Frontal cortex (tissue), 4 donors: Measurements from ENCODE around the gene SMIM43. TPM values are rescaled to one million over a fixed set of nuclear protein-coding genes. Genes with fewer than 3 reads are reported as not detected.
A peak's percentile ranks its signal among the peaks of the same experiment; 100 is the strongest.

ENCODE experiments used
- DNase-seq, 2 donors: peaks; one replicate each; pipeline ENCODE4 v3.0.0; 2012; ENCODE audit warnings: low spot score in 2 of 2
- FAIRE-seq: peaks from 2 replicates; lab custom pipeline; 2012; peaks lifted over from hg19 to GRCh38; lab: Jason Lieb, UNC
- total RNA-seq: library from RNA; depleted of rRNA; stranded (reverse); fragments of >200 nt; gene quantifications from one replicate; pipeline ENCODE4 v1.2.3, GENCODE V29; 2014
- donor health status: control.
- donor health status: control.
- donor health status: control.

The SMIM43 gene
- 4.5 TPM for total RNA-seq

- FAIRE-seq (no peak), DNase-seq (peak in 1 of 2 donors; percentile 19)
Observed at GRCh38 chr4:121764702-121765367, at the start of gene SMIM43. Gene SMIM43 (minus strand): TSS chr4:121765164. CDS start chr4:121765105, 59 bp downstream.

DNA sequence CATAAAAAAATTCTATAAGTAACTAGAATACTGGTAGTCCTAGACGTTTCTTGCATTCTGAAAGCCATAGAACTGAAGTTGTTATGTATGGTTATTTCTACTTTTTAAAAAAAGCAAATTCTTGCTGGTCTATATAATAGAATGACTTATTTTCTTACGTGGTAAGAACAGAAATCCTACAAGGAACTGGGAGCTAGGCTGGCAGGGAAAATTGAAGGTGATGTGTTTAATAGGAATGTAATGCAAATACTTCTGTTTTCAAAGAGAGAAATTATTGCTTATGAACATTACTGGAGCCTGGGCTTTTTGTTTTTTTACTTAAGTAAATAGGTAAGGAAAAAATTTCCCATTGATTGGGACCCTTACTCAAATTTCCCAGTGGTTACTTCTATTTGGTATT, 49.8 kb upstream of the SMIM43 start:
- FAIRE-seq = no peak
- no peak for DNase-seq

DNA sequence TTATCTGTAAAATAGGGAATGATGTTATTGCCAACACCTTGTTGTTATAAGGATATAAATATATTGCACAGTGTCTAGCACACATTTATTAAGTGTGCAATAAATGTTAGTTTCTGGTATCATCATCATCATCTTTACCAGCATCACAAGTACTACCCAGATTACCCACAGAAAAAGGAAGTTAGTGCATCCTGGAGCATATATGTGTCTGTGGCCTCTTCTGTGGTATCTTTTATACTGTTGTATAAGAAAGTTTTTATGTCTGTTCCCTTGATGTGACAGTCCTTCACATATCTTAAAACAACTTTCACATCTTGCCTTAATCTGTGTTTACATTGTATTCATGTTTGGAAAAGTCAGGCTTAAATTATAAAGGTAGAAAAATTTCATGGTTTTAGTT, 46.2 kb upstream of the SMIM43 start:
- FAIRE-seq (no peak), DNase-seq (no peak)

GRCh38 chr4:121806411-121806810, 41.4 kb upstream of the SMIM43 start:
- DNase-seq (no peak), FAIRE-seq (no peak)

GRCh38 chr4:121801715-121802075, 36.7 kb upstream of the SMIM43 start:
- DNase-seq = no peak
- no peak for FAIRE-seq

DNA sequence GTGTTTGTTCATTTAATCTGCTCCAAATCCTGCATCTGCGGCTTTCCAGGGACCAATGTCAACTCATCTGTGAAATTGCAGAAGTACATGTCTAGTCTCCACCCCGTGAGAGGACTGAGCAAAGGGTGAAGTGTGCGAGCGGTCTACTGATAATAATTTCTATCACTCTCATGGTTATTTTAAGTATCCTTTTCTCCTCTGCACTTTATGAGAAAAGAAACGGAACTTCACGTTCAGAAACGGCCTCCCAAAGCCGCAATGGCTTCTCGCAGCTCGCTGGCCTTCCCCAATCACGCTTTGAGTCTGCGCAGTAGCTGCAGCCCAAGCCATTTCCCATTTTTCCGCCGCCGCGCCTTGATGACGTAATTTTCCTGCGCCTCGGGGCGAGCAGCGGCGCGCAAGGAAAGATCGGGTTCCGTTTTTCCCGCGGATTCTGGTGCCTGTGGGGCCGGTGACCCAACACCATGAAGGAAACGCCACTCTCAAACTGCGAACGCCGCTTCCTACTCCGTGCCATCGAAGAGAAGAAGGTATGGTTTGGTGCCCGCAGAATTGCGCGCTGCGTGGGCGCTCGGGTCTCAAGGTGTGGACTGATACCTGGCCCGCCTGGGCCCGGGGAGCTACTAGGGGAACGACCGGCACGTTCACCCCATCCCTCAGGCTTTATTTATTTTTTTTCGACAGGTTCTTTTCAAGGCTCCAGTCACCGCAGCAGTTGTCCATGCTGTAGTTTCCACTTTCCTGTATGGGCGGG, 36.2 kb upstream of the SMIM43 start, which contains the start of gene EXOSC9:
Gene EXOSC9, plus strand, starts transcription at position 363 of the 754 bp plus-strand sequence. Its CDS starts 102 bp downstream, at position 465.
- FAIRE-seq (no peak), DNase-seq (peak; percentile 48 to 69)

- DNase-seq = no peak
- no peak for FAIRE-seq
Observed at GRCh38 chr4:121800638-121800960, 35.6 kb upstream of the SMIM43 start.

DNA sequence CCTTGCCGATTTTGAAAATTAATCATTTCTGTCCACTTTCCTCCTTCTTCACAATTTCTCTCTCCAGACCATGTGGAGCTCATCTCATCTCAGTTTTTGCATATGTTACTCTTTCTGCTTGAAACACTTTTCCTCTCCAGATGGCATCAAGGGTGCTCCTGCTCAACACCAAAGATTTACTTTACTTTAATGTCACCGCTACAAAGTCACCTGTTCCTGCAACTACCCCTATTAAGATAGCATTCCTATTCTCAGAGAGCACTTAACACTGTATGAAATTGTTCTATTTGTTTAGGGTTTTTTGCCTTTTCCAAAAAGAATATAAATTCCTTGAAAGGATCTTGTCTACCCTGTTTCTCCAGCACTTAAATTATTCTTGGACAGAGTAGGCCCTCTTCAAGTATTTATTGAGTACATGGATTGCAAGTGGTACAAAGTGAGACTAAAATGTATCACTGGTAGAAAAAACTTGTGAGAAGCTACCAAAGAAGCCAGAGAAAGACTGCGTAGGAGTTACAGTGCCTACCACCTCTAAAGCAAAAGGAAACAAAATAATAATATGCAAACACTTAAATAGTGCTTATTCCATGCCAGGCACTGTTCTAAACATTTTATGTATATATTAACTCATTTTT, 35.0 kb upstream of the SMIM43 start:
- no peak for DNase-seq
- no peak for FAIRE-seq

GRCh38 chr4:121799208-121799823, 34.4 kb upstream of the SMIM43 start:
- no peak for DNase-seq
- FAIRE-seq = no peak

GRCh38 chr4:121796283-121796682, 31.3 kb upstream of the SMIM43 start:
- DNase-seq = no peak
- FAIRE-seq = no peak

DNA sequence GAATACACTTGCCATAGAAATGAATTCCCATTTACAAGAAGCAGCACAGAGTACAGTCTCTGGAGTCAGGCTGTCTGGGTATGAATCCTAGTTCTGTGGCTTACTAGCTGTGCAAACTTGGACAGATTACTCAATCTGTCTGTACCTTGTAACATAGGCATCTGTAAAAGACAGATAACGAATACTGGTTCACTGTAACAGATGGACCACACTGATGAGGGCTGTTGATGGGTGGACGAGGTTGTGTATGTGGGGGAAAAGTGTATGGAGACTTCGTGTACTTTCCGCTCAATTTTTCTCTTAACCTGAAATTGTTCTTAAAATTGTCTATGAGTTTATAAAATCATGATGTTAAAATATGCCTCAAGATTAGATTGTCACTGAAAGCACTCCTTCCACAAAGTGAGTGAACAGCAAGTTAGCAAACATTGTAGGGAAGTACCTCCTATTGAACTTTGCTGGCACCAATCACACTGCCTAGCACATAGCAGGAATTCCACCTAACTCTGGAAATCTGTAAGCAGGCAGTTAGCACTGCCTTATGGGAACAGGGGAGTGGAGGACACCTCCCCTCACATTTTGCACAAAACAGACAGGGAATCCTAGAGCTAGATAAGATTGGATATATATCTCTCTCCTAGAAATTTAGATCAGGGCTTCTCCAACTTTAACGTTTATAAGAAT, 29.7 kb upstream of the SMIM43 start:
- FAIRE-seq = no peak
- no peak for DNase-seq

GRCh38 chr4:121792966-121793365, 28.0 kb upstream of the SMIM43 start:
- DNase-seq (no peak), FAIRE-seq (no peak)

GRCh38 chr4:121791481-121791880, 26.5 kb upstream of the SMIM43 start:
- FAIRE-seq (no peak), DNase-seq (no peak)

DNA sequence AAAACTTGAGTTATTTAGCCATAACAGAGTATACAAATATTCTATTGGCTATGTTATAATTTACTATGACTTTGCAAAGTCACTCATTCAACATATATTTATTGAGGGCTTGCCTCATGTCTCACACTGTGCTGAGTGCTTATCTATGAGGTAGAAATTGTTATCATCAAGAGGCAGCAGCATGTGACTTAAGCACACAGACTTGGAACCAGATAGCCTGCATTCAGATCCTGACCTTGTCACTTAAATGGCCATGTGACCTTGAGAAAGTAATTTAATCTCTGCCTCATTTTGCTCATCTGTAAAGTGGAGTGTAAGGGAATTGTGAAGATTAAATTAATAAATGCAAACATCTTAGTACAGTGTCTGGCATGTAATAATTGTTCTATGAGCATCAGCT, 26.0 kb upstream of the SMIM43 start:
- FAIRE-seq = no peak

GRCh38 chr4:121789960-121790829, 25.2 kb upstream of the SMIM43 start:
- FAIRE-seq (no peak), DNase-seq (no peak)

More for the DNA sequence above, 26.0 kb upstream of the SMIM43 start:
- no peak for DNase-seq

GRCh38 chr4:121789455-121789854, 24.5 kb upstream of the SMIM43 start:
- FAIRE-seq = no peak
- no peak for DNase-seq

- DNase-seq (no peak), FAIRE-seq (no peak)
Observed at GRCh38 chr4:121788896-121789295, 23.9 kb upstream of the SMIM43 start.

DNA sequence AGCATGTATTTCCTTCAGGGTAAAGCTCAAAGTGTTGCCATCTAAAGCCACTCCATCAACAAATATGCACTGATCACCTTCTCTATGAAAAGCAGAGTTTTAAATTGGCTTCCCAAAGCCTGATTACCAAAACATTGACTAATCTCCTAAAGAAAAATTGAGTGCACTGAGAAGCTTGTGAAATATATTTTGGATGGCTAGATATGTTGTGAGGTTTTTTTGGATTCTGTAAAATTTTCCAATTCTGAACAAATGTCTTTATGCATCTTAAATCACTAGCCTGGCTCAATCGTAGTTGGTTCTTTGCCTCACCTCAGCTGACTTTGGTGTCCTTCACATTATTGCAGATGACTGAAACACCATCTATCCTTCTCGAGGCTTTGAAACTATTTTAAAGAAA, 21.3 kb upstream of the SMIM43 start:
- no peak for DNase-seq
- FAIRE-seq = no peak

GRCh38 chr4:121785479-121785878, 20.5 kb upstream of the SMIM43 start:
- DNase-seq = no peak

More at GRCh38 chr4:121785479-121785878, 20.5 kb upstream of the SMIM43 start:
- FAIRE-seq = no peak
